ENCODE measurements around the gene SNX3. TPM values are rescaled to one million over a fixed set of nuclear protein-coding genes. Genes with fewer than 3 reads are reported as not detected.
A peak's percentile ranks its signal among the peaks of the same experiment; 100 is the strongest.

The SNX3 gene
- total RNA-seq, 6 donors from 2014 or later, result 46.1 to 173 (median 109) TPM

DNA sequence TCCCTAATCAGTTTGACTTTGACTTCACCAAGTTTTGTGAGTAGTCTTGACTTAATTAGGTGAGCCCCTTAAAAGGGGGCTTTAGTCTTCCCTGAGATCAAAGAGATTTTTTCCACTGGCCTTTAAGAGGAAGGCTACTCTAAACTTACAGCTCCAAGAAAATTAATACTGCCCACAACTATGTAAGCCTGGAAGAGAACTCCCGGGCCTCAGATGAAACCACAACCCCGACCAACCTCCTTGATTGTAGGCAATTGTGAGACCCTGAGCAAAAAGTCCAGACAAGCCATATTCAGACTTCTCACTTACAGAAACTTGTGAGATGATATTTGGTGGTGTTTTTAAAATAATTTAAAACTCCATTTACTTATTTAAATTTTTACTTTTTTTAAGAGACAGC, 18.1 kb downstream of the SNX3 start:
- 95 to 97% methylated on average over 2 of the region's 2 CpGs for WGBS, 2 donors
- peaks cover 0 to 3% (median 0%) of the 10 kb centered on the region in 4 donors for H3K9me3 ChIP-seq
- no peak overlapping the region for H3K27ac ChIP-seq
- ATAC-seq (ENCODE audit: low FRiP score in 2 of 2), result no peak
- no peak for DNase-seq
- no peak overlapping the region for H3K4me3 ChIP-seq
- H3K27me3 ChIP-seq, result no peaks in the 10 kb centered on the region
- no peaks in the 10 kb centered on the region for H3K36me3 ChIP-seq
- peaks cover 0 to 4% (median 2%) of the 10 kb centered on the region in 4 donors for H3K4me1 ChIP-seq
- no peak for TF ChIP-seq POLR2AphosphoS5 (IDR thresholded peaks at IDR 0.05)
- TF ChIP-seq, protein P1, sequence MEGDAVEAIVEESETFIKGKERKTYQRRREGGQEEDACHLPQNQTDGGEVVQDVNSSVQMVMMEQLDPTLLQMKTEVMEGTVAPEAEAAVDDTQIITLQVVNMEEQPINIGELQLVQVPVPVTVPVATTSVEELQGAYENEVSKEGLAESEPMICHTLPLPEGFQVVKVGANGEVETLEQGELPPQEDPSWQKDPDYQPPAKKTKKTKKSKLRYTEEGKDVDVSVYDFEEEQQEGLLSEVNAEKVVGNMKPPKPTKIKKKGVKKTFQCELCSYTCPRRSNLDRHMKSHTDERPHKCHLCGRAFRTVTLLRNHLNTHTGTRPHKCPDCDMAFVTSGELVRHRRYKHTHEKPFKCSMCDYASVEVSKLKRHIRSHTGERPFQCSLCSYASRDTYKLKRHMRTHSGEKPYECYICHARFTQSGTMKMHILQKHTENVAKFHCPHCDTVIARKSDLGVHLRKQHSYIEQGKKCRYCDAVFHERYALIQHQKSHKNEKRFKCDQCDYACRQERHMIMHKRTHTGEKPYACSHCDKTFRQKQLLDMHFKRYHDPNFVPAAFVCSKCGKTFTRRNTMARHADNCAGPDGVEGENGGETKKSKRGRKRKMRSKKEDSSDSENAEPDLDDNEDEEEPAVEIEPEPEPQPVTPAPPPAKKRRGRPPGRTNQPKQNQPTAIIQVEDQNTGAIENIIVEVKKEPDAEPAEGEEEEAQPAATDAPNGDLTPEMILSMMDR (IDR thresholded peaks at IDR 0.05), result no peak
- TF ChIP-seq POLR2A (IDR thresholded peaks at IDR 0.05), result no peak
- TF ChIP-seq EP300 (IDR thresholded peaks at IDR 0.05), result no peak

DNA sequence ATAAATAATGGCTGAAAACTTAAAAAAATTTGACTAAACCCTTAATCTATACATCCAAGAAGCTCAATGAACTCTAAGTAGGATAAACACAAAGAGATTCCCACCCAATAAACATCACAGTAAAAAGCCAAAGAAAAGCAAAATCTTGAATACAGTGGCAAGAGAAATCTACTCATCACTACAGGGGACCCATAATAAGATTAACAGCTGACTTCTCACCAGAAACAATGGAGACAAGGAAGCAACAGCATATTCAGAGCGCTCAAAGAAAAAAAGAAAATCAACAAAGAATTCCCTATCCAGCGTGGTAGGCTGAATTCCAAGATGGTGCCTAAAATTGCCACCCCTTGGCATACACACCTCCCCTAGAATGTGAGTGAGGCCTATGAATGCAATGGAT, 18.6 kb downstream of the SNX3 start:
- WGBS, 2 donors, result 96 to 98% methylated on average over 2 of the region's 2 CpGs
- ATAC-seq (ENCODE audit: low FRiP score in 2 of 2) (no peak), DNase-seq (no peak)
- no peak overlapping the region for H3K27ac ChIP-seq
- peaks cover 0 to 4% (median 1%) of the 10 kb centered on the region in 4 donors for H3K36me3 ChIP-seq
- TF ChIP-seq EP300 (IDR thresholded peaks at IDR 0.05), result no peak
- no peak for TF ChIP-seq POLR2AphosphoS5 (IDR thresholded peaks at IDR 0.05)
- TF ChIP-seq, protein P1 (IDR thresholded peaks at IDR 0.05), result no peak
- TF ChIP-seq POLR2A (IDR thresholded peaks at IDR 0.05), result no peak
- H3K27me3 ChIP-seq, result no peaks in the 10 kb centered on the region
- H3K4me3 ChIP-seq, result no peak overlapping the region
- H3K4me1 ChIP-seq, result peaks cover 0 to 4% (median 2%) of the 10 kb centered on the region in 4 donors
- H3K9me3 ChIP-seq, result peaks cover 0 to 3% (median 0%) of the 10 kb centered on the region in 4 donors

DNA sequence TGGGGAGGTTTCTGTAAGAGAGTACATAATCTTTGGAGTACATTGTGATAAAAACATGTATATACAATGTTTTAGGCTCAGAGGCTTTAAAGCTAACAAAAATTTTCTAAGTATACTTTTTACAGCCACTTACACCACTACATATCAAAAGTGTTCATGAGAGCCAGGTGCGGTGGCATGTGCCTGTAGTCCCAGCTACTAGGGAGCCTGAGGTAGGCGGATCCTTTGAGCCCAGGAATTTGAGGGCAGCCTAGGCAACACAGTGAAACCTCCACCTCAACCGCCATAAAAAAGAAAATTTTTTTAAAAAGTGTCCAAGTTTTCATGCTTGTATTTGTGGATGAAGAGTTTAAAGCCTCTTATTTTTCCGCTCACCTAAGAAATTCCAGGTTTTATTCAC, 22.5 kb downstream of the SNX3 start:
- ATAC-seq (ENCODE audit: low FRiP score in 2 of 2) (peak in 1 of 2 donors; percentile 80), DNase-seq (peak in 1 of 2 donors; percentile 38)
- H3K27ac ChIP-seq, result no peak overlapping the region
- H3K9me3 ChIP-seq, result peaks cover 0 to 3% (median 0%) of the 10 kb centered on the region in 4 donors
- no peak overlapping the region for H3K4me3 ChIP-seq
- WGBS, 2 donors, result 80 to 85% methylated on average over 4 of the region's 4 CpGs
- TF ChIP-seq EP300 (IDR thresholded peaks at IDR 0.05) (no peak), POLR2AphosphoS5 (IDR thresholded peaks at IDR 0.05) (no peak), POLR2A (IDR thresholded peaks at IDR 0.05) (no peak)
- TF ChIP-seq, protein P1 (IDR thresholded peaks at IDR 0.05), result no peak
- H3K4me1 ChIP-seq, result peaks cover 0 to 4% (median 0%) of the 10 kb centered on the region in 4 donors
- H3K36me3 ChIP-seq, result peaks cover 0 to 17% (median 3%) of the 10 kb centered on the region in 4 donors
- no peaks in the 10 kb centered on the region for H3K27me3 ChIP-seq

DNA sequence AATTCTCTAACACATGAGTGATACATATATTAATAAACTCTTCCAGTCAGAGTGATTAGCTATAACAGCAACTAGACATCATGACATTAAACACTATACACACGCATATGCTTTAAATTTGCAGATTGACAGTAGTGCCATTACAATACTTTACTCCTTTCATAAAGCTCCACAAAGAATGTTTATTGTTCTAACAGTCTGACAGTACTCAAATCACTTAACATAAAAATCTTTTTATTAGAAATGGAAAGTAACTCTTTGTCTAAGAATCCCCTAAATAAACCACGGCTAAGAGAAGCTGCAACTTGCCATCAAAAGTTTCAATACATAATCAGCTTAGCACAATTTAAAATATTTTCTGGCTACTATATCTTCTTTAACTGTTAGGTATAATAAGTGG, 24.0 kb downstream of the SNX3 start:
- DNase-seq (no peak), ATAC-seq (ENCODE audit: low FRiP score in 2 of 2) (no peak)
- TF ChIP-seq EP300 (IDR thresholded peaks at IDR 0.05) (no peak), POLR2A (IDR thresholded peaks at IDR 0.05) (no peak), POLR2AphosphoS5 (IDR thresholded peaks at IDR 0.05) (no peak)
- TF ChIP-seq, protein P1 (IDR thresholded peaks at IDR 0.05), result no peak
- no peak overlapping the region for H3K4me3 ChIP-seq
- H3K27ac ChIP-seq, result no peak overlapping the region
- H3K9me3 ChIP-seq, result no peaks in the 10 kb centered on the region
- H3K36me3 ChIP-seq, result peaks cover 0 to 17% (median 3%) of the 10 kb centered on the region in 4 donors
- WGBS, 2 donors, result 50 to 66% methylated on average over 2 of the region's 2 CpGs
- H3K27me3 ChIP-seq, result no peaks in the 10 kb centered on the region
- peaks cover 0 to 4% (median 0%) of the 10 kb centered on the region in 4 donors for H3K4me1 ChIP-seq

DNA sequence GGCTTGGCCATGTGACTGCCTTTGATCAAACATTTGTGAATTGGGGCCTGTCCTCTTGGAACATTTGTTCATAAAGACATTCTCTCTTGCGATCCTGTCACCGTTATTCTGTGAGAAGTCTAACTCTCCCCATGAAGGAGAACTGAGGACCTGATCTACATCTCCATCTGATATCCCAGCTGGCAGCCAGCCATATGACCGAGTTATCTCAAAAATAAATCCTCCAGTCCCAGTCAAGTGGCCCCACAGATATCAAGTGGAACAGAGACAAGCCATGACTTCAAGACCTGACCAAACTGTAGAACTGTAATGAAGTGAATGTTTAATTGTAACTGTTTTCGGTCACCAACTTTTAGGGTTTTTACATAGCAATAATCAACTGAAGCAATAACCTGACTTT, 25.7 kb downstream of the SNX3 start:
- ATAC-seq (ENCODE audit: low FRiP score in 2 of 2) (no peak), DNase-seq (no peak)
- H3K36me3 ChIP-seq, result peaks cover 0 to 17% (median 3%) of the 10 kb centered on the region in 4 donors
- no peak overlapping the region for H3K27ac ChIP-seq
- 81 to 85% methylated on average over 4 of the region's 4 CpGs for WGBS, 2 donors
- peaks cover 0 to 4% (median 0%) of the 10 kb centered on the region in 4 donors for H3K4me1 ChIP-seq
- TF ChIP-seq POLR2AphosphoS5 (IDR thresholded peaks at IDR 0.05) (no peak), EP300 (IDR thresholded peaks at IDR 0.05) (no peak), POLR2A (IDR thresholded peaks at IDR 0.05) (no peak)
- TF ChIP-seq, protein P1 (IDR thresholded peaks at IDR 0.05), result no peak
- no peaks in the 10 kb centered on the region for H3K9me3 ChIP-seq
- H3K4me3 ChIP-seq, result no peak overlapping the region
- H3K27me3 ChIP-seq, result no peaks in the 10 kb centered on the region
